HL-60/S4 (cell line): ENCODE results near the gene RFPL4AL1.
"Not testable (repeated sequence)": the region's sequence is repeated elsewhere in the genome, so short reads cannot be mapped to it uniquely, and the experiment has no call there.

Experiments used
- in situ Hi-C: fragments of 300-500 bp; cut with MboI; formaldehyde crosslinking; loops from 2 replicates; pipeline ENCODE4 v1.14.3; 2022; ENCODE audit warnings: low sequenced_read_pairs

RFPL4AL1 gene

DNA sequence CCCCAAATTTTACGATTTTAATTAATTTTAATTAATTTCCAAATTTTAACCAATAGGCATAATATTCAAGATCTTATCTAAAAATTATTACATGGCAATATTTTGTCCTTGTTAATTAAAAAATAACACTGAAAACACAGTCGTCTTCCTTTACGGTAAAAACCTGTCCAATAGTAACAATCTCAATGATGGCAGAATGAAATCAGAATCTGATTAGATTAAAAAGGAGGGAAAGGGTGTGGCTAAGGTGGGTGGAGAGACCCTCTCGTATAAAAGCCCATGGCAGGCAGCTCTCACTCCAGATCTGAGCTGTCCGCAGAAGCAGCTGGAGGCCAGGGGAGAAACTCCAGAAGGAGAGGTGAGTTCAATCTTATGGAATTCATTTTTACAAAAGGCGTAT, at the start of gene RFPL4AL1:
RFPL4AL1 (plus strand) TSS at position 301 of the 400 bp plus-strand sequence. CDS start 2,687 bp downstream, outside the sequence.
- in situ Hi-C loops: not testable (repeated sequence)

GRCh38 chr19:55720214-55720746, 48.6 kb upstream of the RFPL4AL1 start:
- in situ Hi-C loops: no loop called here

DNA sequence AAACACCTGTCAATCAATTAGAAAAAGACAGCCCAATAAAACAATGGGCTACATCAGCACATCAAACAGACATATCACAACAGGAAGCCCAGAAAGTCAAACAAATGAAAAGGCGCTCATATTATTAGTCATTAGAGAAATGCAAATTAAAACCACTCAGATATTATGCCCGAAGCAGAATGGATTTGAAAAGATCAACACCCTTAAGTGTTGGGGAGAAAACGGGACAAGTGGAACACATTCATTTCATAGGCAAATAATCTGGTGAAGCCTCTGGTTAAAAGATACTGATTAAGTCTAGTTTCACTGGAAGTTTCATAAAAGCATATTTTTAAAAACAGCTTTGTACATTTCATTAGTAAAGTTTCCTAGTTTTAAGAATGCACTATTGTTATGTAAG, 48.1 kb upstream of the RFPL4AL1 start:
- in situ Hi-C loops: no loop called here

DNA sequence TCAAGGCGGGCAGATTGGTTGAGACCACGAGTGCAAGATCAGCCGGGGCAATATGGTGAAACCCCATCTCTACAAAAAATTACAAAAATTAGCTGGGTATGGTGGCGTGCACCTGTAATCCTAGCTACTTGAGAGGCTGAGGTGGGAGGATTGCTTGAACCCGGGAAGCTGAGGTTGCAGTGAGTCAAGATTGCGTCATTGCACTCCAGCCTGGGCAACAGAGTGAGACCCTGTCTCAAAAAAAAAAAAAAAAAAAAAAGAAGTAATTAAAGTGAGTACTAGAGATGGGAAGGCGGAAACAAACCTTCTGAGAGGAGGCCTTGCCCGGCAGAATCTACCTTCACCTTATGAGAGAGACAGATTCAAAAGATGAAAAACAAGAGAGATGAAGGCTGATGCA, 45.4 kb upstream of the RFPL4AL1 start:
- in situ Hi-C loops: no loop called here

DNA sequence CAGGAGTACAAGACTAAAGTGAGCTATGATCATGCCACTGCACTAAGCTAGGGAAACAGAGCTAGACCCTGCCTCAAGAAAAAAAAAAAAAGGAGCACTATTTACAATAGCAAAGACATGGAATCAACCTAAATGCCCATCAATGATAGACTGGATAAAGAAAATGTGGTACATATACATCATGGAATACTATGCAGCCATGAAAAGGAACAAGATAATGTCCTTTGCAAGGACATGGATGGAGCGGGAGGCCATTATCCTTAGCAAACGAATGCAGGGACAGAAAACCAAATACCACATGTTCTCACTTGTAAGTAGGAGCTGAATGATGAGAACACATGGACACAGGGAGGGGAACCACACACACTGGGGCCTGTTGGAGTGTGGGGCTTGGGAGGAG, 38.5 kb upstream of the RFPL4AL1 start:
- in situ Hi-C loops: not testable (repeated sequence)

DNA sequence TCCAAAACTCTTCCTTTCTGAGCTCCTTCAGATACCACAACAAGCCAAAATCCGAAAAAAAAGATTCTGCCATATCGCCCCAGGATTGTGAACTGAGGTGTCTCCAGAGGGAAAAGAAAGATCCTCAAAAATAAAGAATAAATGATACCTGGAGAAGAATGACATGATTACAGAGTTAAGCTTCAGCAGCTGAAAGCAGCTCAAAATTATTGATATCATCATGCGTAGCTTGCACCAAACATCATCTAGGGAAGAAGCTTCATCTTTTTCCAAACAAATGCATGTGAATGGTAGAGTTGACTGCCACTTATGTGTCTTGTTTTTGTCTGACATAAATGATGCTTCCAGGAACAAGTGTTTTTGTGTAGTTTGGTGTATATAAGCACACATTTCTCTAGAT, 30.6 kb upstream of the RFPL4AL1 start, which contains the start of gene NLRP9:
NLRP9 (minus strand) TSS at position 101 of the 400 bp plus-strand sequence; CDS start at position 73, 28 bp downstream.
- in situ Hi-C loops: no loop called here

DNA sequence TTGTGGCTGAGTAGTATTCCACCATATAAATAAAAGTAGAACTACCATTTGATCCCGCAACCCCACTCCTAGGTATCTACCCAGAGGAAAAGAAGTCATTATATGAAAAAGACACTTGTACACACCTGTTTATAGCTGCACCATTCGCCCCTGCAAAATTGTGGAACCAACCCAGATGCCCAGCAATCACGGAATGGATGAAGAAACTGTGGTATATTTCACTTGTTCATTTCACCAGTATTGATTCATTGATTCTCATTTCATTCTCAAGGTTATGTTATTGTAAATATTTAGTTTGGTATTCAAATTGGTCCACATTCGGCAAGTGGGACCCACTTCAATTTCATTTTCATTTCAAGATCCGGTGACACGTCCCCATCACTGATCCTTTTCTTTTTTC, 18.2 kb upstream of the RFPL4AL1 start:
- in situ Hi-C loops: no loop called here

DNA sequence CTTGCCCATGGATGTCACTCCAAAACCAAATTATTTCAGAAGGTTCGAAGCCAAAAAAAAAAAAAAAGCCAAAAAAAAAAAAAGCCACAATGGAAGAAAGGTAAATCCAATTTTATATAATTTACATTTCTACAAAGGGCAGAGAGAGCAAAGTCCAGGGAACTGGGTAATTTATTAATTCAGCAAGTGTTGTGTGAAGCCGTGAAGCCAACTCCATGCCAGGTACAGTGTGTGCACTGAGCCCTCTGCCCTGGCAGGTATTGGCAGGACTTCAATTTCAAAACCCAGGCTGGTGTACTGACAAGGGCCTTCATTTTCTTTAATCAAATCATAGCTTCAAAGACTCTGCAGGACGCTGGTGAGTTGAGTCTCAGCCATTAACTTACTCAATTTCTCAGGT, 15.5 kb upstream of the RFPL4AL1 start:
- in situ Hi-C loops: no loop called here

- in situ Hi-C loops: not testable (repeated sequence)
Observed at GRCh38 chr19:55756808-55757207, 12.1 kb upstream of the RFPL4AL1 start.

- in situ Hi-C loops: not testable (repeated sequence)
Observed at GRCh38 chr19:55758797-55759196, 10.1 kb upstream of the RFPL4AL1 start, which contains the start of gene RFPL4A. Gene RFPL4A, plus strand, starts transcription at chr19:55759097. Its CDS starts 2,704 bp downstream, at chr19:55761801.

- in situ Hi-C loops: no loop called here
Observed at GRCh38 chr19:55766466-55766865, 2.5 kb upstream of the RFPL4AL1 start.

DNA sequence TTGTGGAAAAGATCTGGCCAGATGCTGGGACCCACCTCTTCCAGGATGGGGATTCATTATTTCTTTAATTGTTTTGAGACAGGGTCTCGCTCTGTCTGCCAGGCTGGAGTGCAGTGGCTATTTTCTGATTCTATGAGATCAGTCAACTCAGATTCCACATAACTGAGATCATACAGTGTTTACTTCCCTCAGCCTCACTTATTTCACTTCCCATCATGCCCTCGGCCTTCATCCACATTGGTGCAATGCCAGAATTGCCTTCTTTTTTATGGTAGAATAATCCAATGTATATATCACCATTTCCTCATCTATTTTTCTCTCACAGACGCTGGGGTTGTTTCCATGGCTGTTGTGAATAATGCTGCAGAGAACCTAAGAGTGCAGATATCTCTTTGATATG, 714 bp downstream of the RFPL4AL1 start:
- in situ Hi-C loops: not testable (repeated sequence)

GRCh38 chr19:55777528-55777927, 8.6 kb downstream of the RFPL4AL1 start:
- in situ Hi-C loops: no loop called here

GRCh38 chr19:55778331-55778730, 9.4 kb downstream of the RFPL4AL1 start:
- in situ Hi-C loops: no loop called here

GRCh38 chr19:55781112-55781511, 12.2 kb downstream of the RFPL4AL1 start:
- in situ Hi-C loops: no loop called here

DNA sequence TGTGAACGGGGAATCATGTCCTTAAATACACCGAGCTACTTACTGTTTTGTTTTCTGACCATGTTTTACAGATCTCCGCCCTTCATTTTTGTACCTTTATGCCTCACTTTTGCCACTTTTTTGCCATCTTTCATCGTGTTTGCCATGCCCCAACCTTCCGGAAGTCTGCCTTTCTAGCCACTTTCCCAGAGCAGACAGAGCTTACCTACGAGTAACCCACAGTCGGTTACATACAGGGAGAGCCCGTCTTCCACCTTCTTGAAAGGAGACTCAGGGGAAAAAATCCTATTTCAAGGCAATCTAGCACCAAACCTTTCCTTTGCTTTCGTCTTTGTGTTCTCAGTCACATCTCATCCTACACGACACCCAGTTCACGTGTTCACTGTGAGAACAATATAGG, 26.1 kb downstream of the RFPL4AL1 start:
- in situ Hi-C loops: no loop called here

DNA sequence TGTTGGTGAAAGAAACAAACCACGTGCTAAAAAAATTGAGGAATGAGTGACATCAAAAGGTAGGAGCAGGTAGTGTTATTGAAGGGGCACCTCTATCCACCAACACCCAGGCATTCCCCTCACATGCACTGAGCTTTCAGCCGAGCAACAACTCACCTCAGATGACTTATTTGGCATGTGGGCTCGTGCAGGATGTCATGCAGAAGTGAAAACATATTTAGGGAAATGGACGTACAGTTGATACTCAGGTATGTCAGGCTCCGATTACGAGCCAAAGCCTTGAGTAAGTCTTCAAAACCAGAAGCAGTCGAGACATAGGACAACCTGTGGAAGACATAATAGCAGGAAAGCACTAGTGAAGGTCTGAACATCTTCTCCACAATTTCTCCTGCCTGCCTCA, 32.5 kb downstream of the RFPL4AL1 start:
- in situ Hi-C loops: no loop called here

DNA sequence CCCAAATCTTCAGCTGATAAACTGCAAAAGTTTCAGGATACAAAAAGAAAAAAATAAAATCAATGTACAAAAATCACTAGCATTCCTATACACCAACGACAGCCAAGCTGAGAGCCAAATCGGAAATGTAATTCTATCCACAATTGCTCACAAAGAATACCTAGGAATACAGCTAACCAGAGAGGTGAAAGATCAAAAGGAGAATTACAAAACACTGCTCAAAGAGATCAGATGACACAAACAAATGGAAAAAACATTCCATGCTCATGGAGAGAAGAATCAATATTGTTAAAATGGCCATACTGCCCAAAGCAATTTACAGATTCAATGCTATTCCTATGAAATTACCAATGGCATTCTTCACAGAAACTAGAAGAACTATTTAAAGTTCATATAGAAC, 33.4 kb downstream of the RFPL4AL1 start:
- in situ Hi-C loops: no loop called here

- in situ Hi-C loops: no loop called here
Observed at GRCh38 chr19:55809381-55810058, 40.6 kb downstream of the RFPL4AL1 start.

- in situ Hi-C loops: no loop called here
Observed at GRCh38 chr19:55811340-55811739, 42.4 kb downstream of the RFPL4AL1 start.

- in situ Hi-C loops: no loop called here
Observed at GRCh38 chr19:55812449-55812848, 43.5 kb downstream of the RFPL4AL1 start.

- in situ Hi-C loops: no loop called here
Observed at GRCh38 chr19:55813906-55814305, 45.0 kb downstream of the RFPL4AL1 start.

DNA sequence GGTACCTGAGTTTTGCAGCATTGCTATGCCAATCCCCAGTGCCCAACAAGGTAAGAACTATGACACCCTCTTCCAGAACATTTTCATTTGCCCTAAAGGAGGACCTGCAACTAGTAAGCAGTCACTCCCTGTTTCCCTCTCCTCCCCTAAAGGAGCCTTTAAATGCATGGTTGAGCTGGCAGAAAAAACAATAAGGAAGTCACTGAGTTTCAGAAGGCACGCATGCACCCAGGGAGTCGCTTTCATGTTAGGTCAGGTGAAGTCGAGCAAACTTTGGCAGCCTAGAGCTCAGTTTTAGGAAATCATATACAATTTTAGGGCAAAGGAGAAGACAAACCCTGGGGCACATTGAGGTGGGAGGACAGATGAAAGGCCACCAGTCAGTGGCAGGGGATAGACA, 51.1 kb downstream of the RFPL4AL1 start:
- in situ Hi-C loops: no loop called here
